HG03378 (cell line): ENCODE measurements around the gene TFCP2.

Experiments
- ATAC-seq: cut with Tn5 transposase; IDR thresholded peaks from one replicate; pipeline ENCODE4 v1.9.1; 2021; ENCODE audit warnings: mild to moderate bottlenecking, moderate library complexity; ENCODE audit not compliant: unreplicated experiment

Gene TFCP2

GRCh38 chr12:51160814-51161459 lies 12.0 kb downstream of the TFCP2 start:
- no peak for ATAC-seq

DNA sequence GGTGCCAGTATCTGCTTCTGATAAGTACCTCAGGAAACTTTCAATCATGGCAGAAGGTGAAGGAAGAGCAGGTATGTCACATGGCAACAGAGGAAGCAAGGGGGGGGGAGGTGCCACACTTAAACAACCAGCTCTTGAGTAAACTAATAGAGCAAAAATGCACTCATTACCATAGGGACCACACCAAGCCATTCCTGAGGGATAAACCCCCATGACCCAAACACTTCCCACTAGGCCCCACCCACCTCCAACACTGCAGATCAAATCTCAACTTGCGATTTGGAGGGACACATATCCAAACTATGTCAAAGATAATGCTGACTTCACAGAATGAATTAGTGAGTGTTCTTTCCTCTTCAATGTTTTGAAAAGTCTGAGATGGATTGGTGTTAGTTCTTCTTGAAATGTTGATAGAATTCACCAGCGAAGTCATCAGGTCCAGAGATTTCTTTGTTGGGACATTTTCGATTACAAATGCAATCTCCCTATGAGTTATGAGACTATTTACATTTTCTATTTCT lies 16.6 kb downstream of the TFCP2 start:
- no peak for ATAC-seq

- no peak for ATAC-seq
Measured at GRCh38 chr12:51152953-51153352, 20.0 kb downstream of the TFCP2 start.

DNA sequence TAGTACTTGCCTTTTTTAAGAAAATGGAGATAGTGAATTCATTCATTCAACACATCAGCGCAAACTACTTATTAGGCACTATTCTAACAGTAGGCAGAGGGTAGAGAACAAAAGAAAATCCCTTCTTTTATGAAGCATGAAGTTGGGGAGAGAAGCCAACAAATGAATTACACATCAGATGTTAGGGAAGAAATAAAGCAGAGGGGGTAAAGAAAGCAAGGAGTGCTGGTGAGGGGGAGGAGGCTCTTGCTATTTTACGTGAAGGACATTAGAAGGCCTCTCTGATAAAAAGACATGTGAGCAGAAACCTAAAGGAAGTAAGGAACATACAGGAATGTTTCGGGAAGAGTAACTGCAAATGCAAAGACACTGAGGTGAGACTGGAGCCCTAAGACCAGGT lies 22.2 kb downstream of the TFCP2 start:
- no peak for ATAC-seq

DNA sequence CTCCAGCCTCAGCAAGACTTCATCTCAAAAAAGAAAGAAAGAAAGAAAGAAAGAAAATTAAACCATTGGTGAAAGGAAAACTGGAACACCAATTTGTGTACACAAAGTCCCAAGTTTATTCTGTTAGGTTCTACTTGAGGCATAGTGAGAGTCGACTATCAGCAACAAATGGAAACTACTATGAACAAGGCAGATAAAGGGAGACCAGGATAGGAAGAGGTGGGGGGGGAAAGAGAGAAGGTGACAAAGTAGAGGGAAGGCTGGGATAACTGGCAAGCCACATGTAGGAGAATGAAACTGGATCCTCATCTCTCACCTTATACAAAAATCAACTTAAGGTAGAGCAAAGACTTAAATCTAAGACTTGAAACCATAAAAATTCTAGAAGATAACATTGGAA lies 25.6 kb downstream of the TFCP2 start:
- ATAC-seq: no peak

GRCh38 chr12:51139292-51139844 lies 33.6 kb downstream of the TFCP2 start:
- ATAC-seq: no peak

GRCh38 chr12:51132693-51133092 lies 40.2 kb downstream of the TFCP2 start:
- ATAC-seq: no peak

- ATAC-seq: no peak
Measured at GRCh38 chr12:51131745-51132521, 41.0 kb downstream of the TFCP2 start.

GRCh38 chr12:51128919-51129318 lies 44.0 kb downstream of the TFCP2 start:
- ATAC-seq: no peak

- ATAC-seq: no peak
Measured at GRCh38 chr12:51127050-51127729, 45.7 kb downstream of the TFCP2 start.

DNA sequence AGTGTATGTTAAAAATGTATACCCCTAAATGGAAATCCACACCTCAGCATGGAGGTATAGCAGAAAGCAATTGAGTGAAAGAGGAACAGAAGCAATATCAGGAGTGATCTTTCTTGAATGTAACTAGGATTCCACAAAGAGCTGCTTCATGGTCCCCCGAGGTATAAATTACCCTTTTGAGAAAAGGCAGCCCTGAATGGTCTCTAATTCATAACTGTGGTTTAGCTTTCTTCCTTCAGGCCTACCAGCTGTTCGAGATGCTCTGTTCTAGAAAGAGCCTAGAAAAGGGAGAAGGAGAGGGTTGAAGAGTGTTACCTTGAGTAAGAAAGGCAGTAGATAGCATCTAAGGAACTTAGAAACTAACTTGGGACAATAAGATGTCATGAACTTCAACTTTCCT lies 46.6 kb downstream of the TFCP2 start:
- ATAC-seq: no peak

DNA sequence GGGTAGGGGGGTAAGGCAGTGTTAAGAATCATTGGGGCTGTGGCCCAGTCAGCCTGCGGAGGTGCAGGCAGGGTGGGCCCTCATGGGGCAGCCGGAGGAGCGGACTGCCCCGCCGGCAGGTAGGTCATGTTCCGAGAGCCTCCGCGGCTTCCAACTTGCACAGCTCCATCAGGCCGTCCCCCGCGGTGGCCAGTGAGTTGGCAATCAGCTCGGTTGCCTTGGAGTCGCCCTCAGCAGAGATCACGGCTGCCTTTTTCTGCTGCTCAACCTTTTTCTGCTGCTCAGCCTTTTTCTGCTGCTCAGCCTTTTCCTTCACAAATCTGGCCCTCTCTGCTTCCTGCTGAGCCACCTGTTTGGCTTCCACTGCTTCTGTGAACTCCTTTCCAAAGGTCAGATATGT lies 48.4 kb downstream of the TFCP2 start:
- no peak for ATAC-seq

- no peak for ATAC-seq
Measured at GRCh38 chr12:51122844-51123243, 50.1 kb downstream of the TFCP2 start.

- ATAC-seq: no peak
Measured at GRCh38 chr12:51118706-51119105, 54.2 kb downstream of the TFCP2 start.

DNA sequence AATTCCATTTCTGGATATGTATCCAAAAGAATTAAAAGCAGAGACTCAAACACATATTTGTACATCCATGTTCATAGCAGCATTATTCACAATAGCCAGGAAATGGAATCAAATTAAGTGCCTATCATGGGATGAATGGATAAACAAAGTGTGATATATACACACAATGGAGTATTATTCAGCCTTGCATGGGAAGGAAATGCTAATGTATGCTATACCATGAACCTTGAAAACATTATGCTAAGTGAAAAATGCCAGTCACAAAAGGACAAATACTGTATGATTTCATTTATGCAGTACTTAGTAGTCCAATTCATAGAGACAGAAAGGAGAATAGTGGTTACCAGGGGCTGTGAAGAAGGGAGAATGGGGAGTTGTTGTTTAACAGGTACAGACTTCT lies 57.4 kb downstream of the TFCP2 start:
- no peak for ATAC-seq

DNA sequence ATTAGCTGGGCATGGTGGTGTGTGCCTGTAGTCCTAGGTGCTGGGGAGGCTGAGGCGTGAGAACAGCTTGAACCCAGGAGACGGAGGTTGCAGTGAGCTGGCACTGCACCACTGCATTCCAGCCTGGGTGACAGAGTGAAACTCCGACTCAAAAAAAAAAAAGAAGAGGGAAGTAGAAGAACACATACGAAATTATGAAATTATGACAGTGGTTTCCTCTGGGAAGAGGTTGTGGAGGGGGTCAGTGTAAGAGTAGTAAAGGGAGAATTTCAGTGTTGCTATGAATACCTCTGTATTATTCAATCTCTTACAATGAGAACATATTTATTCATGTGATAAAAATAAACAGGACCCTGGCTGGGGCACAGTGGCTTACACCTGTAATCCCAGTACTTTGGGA lies 64.8 kb downstream of the TFCP2 start:
- no peak for ATAC-seq

GRCh38 chr12:51103977-51104376 lies 69.0 kb downstream of the TFCP2 start:
- no peak for ATAC-seq

DNA sequence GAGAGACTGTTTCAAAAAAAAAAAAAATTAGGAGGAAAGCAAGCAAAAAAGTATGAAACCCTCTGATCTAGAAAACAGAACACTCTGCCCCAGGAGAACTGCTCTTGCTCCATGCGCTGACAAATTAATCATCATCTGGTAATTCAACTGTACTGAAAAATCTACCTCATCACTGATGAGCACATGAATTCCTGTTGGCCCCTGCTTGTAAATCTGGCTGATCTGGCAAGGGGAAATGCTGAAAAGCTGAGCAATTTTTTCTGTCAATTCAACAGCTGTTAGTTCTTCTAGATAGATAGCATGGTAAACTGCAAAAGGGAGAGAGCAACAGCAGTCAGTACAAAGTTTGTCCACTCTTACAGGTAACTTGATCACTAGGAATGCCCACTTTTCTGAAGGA lies 74.3 kb downstream of the TFCP2 start:
- no peak for ATAC-seq

DNA sequence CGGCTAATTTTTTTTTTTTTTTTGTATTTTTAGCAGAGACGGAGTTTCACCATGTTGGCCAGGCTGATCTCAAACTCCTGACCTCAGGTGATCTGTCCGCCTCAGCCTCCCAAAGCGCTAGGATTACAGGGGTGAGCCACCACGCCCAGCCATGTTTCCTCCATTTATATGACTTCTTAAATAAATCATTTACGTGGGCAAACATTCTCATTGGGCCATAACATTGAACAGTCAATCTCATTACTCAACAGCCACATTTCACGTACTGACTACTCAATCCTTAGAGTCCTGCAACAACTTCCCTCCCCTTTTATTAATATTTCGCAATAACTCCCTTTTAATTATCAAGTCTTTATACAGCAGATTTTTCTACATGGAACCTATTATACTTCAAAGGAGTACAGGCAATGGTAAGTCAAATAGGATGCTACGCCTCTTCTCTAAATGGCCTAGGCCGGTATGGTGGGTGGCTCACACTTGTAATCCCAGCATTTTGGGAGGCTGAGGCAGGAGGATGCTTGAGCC lies 82.2 kb downstream of the TFCP2 start:
- ATAC-seq: no peak

GRCh38 chr12:51087818-51088217 lies 85.1 kb downstream of the TFCP2 start:
- no peak for ATAC-seq

- no peak for ATAC-seq
Measured at GRCh38 chr12:51086933-51087332, 86.0 kb downstream of the TFCP2 start.
